Left lung (tissue), 10 donors: ENCODE data around the gene LIMCH1. TPM values are rescaled to one million over a fixed set of nuclear protein-coding genes. Genes with fewer than 3 reads are reported as not detected.
A peak's percentile ranks its signal among the peaks of the same experiment; 100 is the strongest.
"Not testable (repeated sequence)": the region's sequence is repeated elsewhere in the genome, so short reads cannot be mapped to it uniquely, and the experiment has no call there.

Experiments
- ATAC-seq: fragments of 200-7000 bp; cut with Tn5 transposase; one replicate; pipeline ENCODE4 v1.9.1; 2020; ENCODE audit warnings: moderate library complexity
- DNase-seq, 4 donors: peaks; one replicate each; pipeline ENCODE4 v3.0.0-alpha.2; 2013 to 2020
- H3K27ac ChIP-seq, 2 donors: fragments of 200-600 bp; sonication (generic) in 1 of 2; one replicate each; pipeline versions ENCODE4 v1.5.0 to v1.8.0; 2020 to 2021
- H3K27me3 ChIP-seq, 2 donors: fragments of 200-600 bp; sonication (generic) in 1 of 2; one replicate each; pipeline versions ENCODE4 v1.5.0 to v1.8.0; 2020 to 2021
- H3K36me3 ChIP-seq, 2 donors: fragments of 200-600 bp; sonication (generic) in 1 of 2; one replicate each; pipeline versions ENCODE4 v1.5.0 to v1.8.0; 2020 to 2021
- H3K4me1 ChIP-seq, 2 donors: fragments of 200-600 bp; one replicate each; pipeline ENCODE4 v1.8.0; 2021
- H3K4me3 ChIP-seq, 2 donors: fragments of 200-600 bp; sonication (generic) in 1 of 2; one replicate each; pipeline versions ENCODE4 v1.5.0 to v1.8.0; 2020 to 2021; ENCODE audit warnings: mild to moderate bottlenecking in 1 of 2
- H3K9me3 ChIP-seq, 2 donors: fragments of 200-600 bp; sonication (generic) in 1 of 2; one replicate each; pipeline versions ENCODE4 v1.5.0 to v1.8.0; 2020 to 2021
- intact Hi-C, 2 donors: fragments of 100-400 bp; cut with DNase I; formaldehyde crosslinking; loops; one replicate each; pipeline versions ENCODE4 v1.11.2 to v1.14.2; 2022
- polyA plus RNA-seq, 6 donors: library from polyadenylated mRNA; unstranded; fragments of 120-200 nt; gene quantifications; one replicate each; pipeline ENCODE4 v1.2.1, GENCODE V29; 2013; ENCODE audit not compliant: insufficient read length in 6 of 6
- total RNA-seq, 2 donors: library from RNA; stranded (reverse); fragmentation: NEBNext Ultra II Directional; extraction: Animal tissue kit (Norgen Biotek cat#: 25700); gene quantifications; one replicate each; pipeline ENCODE4 v1.2.1, GENCODE V29; 2021
- TF ChIP-seq, protein P1 (sequence below), 2 donors: fragments of 200-600 bp; sonication (generic) in 1 of 2; IDR thresholded peaks; one replicate each; pipeline versions ENCODE4 v1.5.0 to v1.8.0; 2021; ENCODE audit warnings: antibody characterized with exemption in 2 of 2
- donor health status: DM: no; HTN: yes; CAD: no.
- donor health status: DM: no; HTN: no; CAD: no.

Gene LIMCH1
- total and polyA plus RNA-seq, 8 donors, result 90.6 to 183 (median 113) TPM

DNA sequence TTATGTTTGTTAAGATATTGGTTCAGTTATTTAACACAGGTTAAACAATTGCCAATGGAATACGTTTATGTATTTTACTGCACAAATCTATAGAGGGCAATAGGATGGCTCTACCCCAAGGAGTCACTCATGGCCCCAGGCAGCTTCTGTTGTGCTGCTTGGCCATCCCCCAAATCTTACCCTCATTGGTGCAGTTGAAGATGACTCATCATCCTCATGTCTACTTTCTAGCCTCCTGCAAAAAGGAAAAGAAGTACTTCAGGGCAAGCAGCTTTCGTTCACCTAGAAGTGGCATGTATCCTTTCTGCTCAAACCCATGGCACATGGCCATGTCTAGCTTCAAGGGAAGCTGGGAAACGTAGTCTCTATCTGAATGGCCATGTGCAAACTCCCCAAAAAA lies 196.4 kb downstream of the LIMCH1 start:
- Histone ChIP-seq H3K27me3 (peaks cover 9 to 20% of the 10 kb centered on the region in 2 donors), H3K9me3 (no peaks in the 10 kb centered on the region), H3K27ac (no peak overlapping the region), H3K4me3 (no peak overlapping the region), H3K36me3 (no peaks in the 10 kb centered on the region), H3K4me1 (no peaks in the 10 kb centered on the region)
- DNase-seq (no peak), ATAC-seq (no peak)
- TF ChIP-seq, protein P1, sequence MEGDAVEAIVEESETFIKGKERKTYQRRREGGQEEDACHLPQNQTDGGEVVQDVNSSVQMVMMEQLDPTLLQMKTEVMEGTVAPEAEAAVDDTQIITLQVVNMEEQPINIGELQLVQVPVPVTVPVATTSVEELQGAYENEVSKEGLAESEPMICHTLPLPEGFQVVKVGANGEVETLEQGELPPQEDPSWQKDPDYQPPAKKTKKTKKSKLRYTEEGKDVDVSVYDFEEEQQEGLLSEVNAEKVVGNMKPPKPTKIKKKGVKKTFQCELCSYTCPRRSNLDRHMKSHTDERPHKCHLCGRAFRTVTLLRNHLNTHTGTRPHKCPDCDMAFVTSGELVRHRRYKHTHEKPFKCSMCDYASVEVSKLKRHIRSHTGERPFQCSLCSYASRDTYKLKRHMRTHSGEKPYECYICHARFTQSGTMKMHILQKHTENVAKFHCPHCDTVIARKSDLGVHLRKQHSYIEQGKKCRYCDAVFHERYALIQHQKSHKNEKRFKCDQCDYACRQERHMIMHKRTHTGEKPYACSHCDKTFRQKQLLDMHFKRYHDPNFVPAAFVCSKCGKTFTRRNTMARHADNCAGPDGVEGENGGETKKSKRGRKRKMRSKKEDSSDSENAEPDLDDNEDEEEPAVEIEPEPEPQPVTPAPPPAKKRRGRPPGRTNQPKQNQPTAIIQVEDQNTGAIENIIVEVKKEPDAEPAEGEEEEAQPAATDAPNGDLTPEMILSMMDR (IDR thresholded peaks at IDR 0.05), result no peak
- intact Hi-C loops, result no loop called here

DNA sequence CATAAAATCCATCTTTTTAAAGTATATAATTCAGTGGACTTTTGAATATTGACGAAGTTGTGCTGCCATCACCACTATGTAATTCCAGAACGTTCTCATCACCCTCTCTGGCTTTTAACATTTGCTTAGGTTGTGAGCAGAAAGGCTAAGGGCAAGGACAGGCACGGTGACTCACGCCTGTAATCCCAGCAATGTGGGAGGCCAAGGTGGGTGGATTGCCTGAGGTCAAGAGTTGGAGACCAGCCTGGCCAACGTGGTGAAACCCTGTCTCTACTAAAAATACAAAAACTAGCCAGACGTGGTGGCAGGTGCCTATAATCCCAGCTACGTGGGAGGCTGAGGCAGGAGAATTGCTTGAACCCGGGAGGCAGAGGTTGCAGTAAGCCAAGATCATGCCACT lies 199.5 kb downstream of the LIMCH1 start:
- H3K4me1 ChIP-seq, H3K27ac ChIP-seq, ATAC-seq, H3K9me3 ChIP-seq, DNase-seq, intact Hi-C loops, H3K4me3 ChIP-seq, H3K36me3 ChIP-seq: not testable (repeated sequence)
- peaks cover 6 to 25% of the 10 kb centered on the region in 2 donors for H3K27me3 ChIP-seq

DNA sequence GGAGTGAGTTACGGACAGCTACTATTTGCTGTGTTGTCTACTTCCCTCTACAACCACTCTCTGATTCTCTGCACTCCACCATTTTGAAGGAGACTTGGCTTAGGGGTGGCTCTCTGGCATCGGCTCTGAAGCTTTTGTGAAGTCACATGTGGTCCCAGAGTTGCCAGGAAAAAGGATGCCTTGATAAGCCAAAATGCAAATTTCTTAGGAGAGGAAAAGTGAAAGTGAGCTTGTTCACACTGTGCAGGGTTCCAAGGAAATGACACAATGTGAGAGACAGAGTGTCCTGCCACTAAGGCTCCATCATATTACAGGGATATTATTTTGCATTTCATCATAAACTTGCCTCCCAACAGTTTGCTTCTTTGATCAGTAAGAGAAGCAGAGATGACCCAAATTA lies 203.4 kb downstream of the LIMCH1 start:
- no peak for DNase-seq
- H3K4me3 ChIP-seq, result no peak overlapping the region
- no peaks in the 10 kb centered on the region for H3K36me3 ChIP-seq
- peaks cover 38 to 64% of the 10 kb centered on the region in 2 donors for H3K27me3 ChIP-seq
- intact Hi-C loops, result no loop called here
- no peaks in the 10 kb centered on the region for H3K9me3 ChIP-seq
- no peak for ATAC-seq
- H3K27ac ChIP-seq, result no peak overlapping the region
- TF ChIP-seq, protein P1 (IDR thresholded peaks at IDR 0.05), result no peak
- peaks cover 0 to 4% of the 10 kb centered on the region in 2 donors for H3K4me1 ChIP-seq

DNA sequence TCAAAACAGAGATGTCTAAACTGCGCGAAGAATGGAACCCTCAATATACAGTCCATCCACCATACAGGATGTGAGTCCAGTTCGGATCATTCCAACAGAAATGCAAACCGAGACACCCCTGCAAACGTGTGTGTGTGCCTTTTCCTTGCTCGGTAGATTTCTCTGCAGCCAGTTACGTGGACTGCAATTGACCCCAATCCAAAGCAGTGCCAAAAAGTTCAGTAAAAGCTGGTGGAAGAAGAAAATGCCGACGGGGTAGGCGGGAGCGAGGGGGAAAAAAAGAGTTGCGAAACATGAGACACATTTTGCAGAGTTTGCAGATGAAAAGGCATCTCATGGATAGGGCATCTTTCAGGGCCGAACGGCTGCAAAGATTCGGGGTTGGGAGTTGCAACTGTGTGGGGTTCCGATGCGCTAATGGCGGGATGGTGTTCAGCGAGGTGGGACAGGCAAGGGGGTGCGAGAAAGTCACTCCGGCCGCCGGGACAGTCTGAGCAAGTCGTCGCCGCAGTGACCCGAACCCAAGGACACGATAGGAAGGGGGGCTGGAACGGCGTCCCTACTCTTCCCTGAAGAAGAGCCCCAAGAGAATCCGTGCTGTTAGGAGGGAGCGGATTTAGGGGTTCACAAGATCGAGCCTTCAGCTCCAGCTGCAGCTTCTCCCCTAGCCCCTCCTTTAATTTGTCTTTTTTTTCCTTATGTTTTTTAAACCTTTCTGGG lies 206.8 kb downstream of the LIMCH1 start:
- peaks cover 65 to 91% of the 10 kb centered on the region in 2 donors for H3K27me3 ChIP-seq
- no peaks in the 10 kb centered on the region for H3K9me3 ChIP-seq
- no peak overlapping the region for H3K4me3 ChIP-seq
- peaks cover 0 to 5% of the 10 kb centered on the region in 2 donors for H3K4me1 ChIP-seq
- no peaks in the 10 kb centered on the region for H3K36me3 ChIP-seq
- TF ChIP-seq, protein P1 (IDR thresholded peaks at IDR 0.05), result no peak
- ATAC-seq (no peak), DNase-seq (peak in 1 of 4 donors; percentile 71)
- H3K27ac ChIP-seq, result no peak overlapping the region
- intact Hi-C loops, result no loop called here

DNA sequence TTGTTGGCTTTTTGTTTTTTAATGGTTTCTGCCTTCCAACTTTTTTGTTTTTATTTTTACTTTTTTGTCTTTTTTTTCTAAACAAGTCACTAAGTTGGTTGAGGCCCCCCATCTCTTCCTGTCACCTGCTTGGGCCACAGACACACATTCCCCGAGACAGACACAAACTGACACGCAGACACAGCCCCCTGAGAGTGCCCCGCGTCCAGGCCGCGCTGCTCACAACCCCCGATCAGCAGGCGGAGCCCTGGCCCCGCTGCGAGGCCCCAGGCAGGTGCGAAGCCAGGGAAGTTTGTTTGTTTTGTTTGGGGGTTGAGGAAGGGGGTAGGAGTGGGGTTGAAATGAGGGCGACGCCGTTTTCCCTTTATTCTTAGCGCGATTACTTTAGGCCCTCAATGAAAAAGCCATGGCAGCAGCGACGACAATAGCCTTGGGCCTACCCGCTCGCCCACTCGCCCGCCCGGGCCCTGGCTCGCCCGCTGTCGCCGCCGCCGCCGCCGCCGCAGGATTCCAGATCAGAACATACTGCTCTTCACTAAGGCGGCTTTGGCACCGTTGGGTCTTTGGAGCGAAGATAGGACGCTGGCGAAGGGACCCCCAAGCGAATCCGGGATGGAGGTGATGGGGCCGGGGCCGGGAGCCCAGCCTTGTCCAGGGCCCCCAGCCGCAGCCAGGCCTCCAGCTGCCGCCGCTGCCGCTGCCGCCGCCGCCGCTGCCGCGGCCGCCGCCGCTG lies 207.5 kb downstream of the LIMCH1 start:
- intact Hi-C loops, result no loop called here
- DNase-seq, result peak in 1 of 4 donors; percentile 44
- Histone ChIP-seq H3K9me3 (no peaks in the 10 kb centered on the region), H3K27ac (no peak overlapping the region), H3K36me3 (no peaks in the 10 kb centered on the region), H3K4me1 (peaks cover 0 to 5% of the 10 kb centered on the region in 2 donors), H3K4me3 (no peak overlapping the region), H3K27me3 (peaks cover 72 to 92% of the 10 kb centered on the region in 2 donors)
- ATAC-seq, result no peak
- TF ChIP-seq, protein P1 (IDR thresholded peaks at IDR 0.05), result no peak
